Left ventricle myocardium inferior (tissue), 1 donor: ENCODE results near the gene SATB1. TPM values are rescaled to one million over a fixed set of nuclear protein-coding genes. Genes with fewer than 3 reads are reported as not detected.

ENCODE experiments used
- DNase-seq: peaks from one replicate; pipeline ENCODE4 v3.0.0-alpha.2; 2020
- H3K27ac ChIP-seq: fragments of 200-600 bp; replicated peaks from 2 replicates; pipeline ENCODE4 v1.8.0; 2021
- H3K27me3 ChIP-seq: fragments of 200-600 bp; 2 replicates; pipeline ENCODE4 v1.8.0; 2021; ENCODE audit warnings: low read depth
- H3K36me3 ChIP-seq: fragments of 200-600 bp; 2 replicates; pipeline ENCODE4 v1.8.0; 2021
- H3K4me1 ChIP-seq: fragments of 200-600 bp; 2 replicates; pipeline ENCODE4 v1.8.0; 2021
- H3K4me3 ChIP-seq: fragments of 200-600 bp; 2 replicates; pipeline ENCODE4 v1.8.0; 2021; ENCODE audit warnings: mild to moderate bottlenecking, moderate library complexity
- H3K9me3 ChIP-seq: fragments of 200-600 bp; replicated peaks from 2 replicates; pipeline ENCODE4 v1.8.0; 2021
- CTCF ChIP-seq: fragments of 200-600 bp; IDR thresholded peaks from 2 replicates; pipeline ENCODE4 v1.8.0; 2021; ENCODE audit warnings: antibody characterized with exemption, mild to moderate bottlenecking, borderline replicate concordance
- intact Hi-C: fragments of 100-400 bp; cut with micrococcal nuclease; formaldehyde crosslinking; loops from one replicate; pipeline ENCODE4 v1.11.0; 2022
- total RNA-seq: library from RNA; stranded (reverse); fragmentation: NEBNext Ultra II Directional; extraction: Animal tissue kit (Norgen Biotek cat#: 25700); gene quantifications from one replicate; pipeline ENCODE4 v1.2.1, GENCODE V29; 2021
- donor health status: DM: no; HTN: yes; CAD: no; lungs with severe emphysema.

Gene SATB1
- total RNA-seq, 1 donor from 2014 or later: 44.3 TPM

GRCh38 chr3:18398448-18398847 lies 26.7 kb downstream of the SATB1 start:
- no peak for DNase-seq
- Histone ChIP-seq H3K9me3 (no peaks in the 10 kb centered on the region), H3K27ac (no peak overlapping the region), H3K4me3 (no peak overlapping the region), H3K36me3 (peaks cover 36% of the 10 kb centered on the region), H3K4me1 (peaks cover 16% of the 10 kb centered on the region), H3K27me3 (no peaks in the 10 kb centered on the region)
- no peak for TF ChIP-seq CTCF
- intact Hi-C loops: no loop called here

- TF ChIP-seq CTCF: no peak
- H3K4me3 ChIP-seq: no peak overlapping the region
- peaks cover 7% of the 10 kb centered on the region for H3K4me1 ChIP-seq
- no peaks in the 10 kb centered on the region for H3K9me3 ChIP-seq
- H3K27ac ChIP-seq: no peak overlapping the region
- H3K27me3 ChIP-seq: no peaks in the 10 kb centered on the region
- peaks cover 38% of the 10 kb centered on the region for H3K36me3 ChIP-seq
- DNase-seq: no peak
- intact Hi-C loops: no loop called here
Observed at GRCh38 chr3:18396428-18396827, 28.7 kb downstream of the SATB1 start.

- H3K27me3 ChIP-seq: no peaks in the 10 kb centered on the region
- no peak for DNase-seq
- no peak overlapping the region for H3K27ac ChIP-seq
- peaks cover 38% of the 10 kb centered on the region for H3K36me3 ChIP-seq
- intact Hi-C loops: no loop called here
- H3K4me1 ChIP-seq: peaks cover 8% of the 10 kb centered on the region
- H3K4me3 ChIP-seq: no peak overlapping the region
- no peaks in the 10 kb centered on the region for H3K9me3 ChIP-seq
- no peak for TF ChIP-seq CTCF
Observed at GRCh38 chr3:18394384-18394995, 30.6 kb downstream of the SATB1 start.

- Histone ChIP-seq H3K27me3 (no peaks in the 10 kb centered on the region), H3K9me3 (no peaks in the 10 kb centered on the region), H3K4me3 (no peak overlapping the region), H3K27ac (no peak overlapping the region), H3K36me3 (peaks cover 38% of the 10 kb centered on the region), H3K4me1 (peaks cover 8% of the 10 kb centered on the region)
- no peak for DNase-seq
- TF ChIP-seq CTCF: no peak
- intact Hi-C loops: no loop called here
Observed at GRCh38 chr3:18393906-18394305, 31.2 kb downstream of the SATB1 start.

- no peaks in the 10 kb centered on the region for H3K27me3 ChIP-seq
- peaks cover 8% of the 10 kb centered on the region for H3K4me1 ChIP-seq
- H3K27ac ChIP-seq: no peak overlapping the region
- H3K9me3 ChIP-seq: no peaks in the 10 kb centered on the region
- H3K4me3 ChIP-seq: no peak overlapping the region
- intact Hi-C loops: no loop called here
- peaks cover 34% of the 10 kb centered on the region for H3K36me3 ChIP-seq
- TF ChIP-seq CTCF: no peak
- no peak for DNase-seq
Observed at GRCh38 chr3:18390024-18390660, 35.0 kb downstream of the SATB1 start.
